GM19455 (cell line): Measurements from ENCODE around the gene TPRA1.

Source experiments
- ATAC-seq: cut with Tn5 transposase; IDR thresholded peaks from one replicate; pipeline ENCODE4 v1.9.1; 2021; ENCODE audit not compliant: unreplicated experiment

The TPRA1 gene

DNA sequence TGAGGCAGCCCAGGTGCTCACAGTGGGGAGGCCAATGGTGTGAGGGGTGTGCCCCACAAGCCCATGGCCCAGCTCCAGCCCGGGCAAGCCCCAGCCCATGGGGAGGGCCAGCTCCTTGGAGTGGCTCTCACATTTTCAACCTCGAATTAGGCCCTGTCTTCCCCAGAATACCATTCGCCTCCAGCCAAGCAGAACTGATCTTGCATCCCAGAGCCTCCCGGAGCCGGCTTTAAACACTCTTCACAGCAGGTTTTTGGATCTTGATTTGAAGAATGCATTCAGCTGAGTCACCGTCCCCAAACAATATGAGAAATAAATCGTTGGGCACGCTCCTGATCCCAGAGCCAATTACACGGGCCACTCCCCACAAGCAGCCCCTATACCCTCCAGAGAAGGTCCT lies 23.7 kb downstream of the TPRA1 start:
- no peak for ATAC-seq

DNA sequence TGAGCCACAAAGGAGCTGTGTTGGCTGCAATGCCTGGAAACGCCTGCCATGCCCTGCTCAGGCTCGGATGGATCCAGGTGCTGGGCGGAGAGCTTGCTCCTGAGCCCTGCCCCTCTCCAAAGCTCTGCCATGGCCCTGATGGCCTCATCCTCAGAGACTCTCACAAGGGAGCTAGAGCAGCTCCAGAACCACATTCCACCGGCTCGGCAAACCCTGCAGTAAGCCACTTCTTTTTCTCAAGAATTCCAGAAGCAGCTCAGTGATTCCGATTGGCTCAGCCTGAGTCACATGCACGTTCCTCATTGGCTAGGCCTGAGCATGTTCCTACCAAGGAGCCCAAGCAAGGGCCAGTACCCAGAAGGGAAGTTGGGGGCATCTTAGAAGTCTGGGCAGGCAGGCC lies 24.8 kb downstream of the TPRA1 start:
- ATAC-seq = no peak

DNA sequence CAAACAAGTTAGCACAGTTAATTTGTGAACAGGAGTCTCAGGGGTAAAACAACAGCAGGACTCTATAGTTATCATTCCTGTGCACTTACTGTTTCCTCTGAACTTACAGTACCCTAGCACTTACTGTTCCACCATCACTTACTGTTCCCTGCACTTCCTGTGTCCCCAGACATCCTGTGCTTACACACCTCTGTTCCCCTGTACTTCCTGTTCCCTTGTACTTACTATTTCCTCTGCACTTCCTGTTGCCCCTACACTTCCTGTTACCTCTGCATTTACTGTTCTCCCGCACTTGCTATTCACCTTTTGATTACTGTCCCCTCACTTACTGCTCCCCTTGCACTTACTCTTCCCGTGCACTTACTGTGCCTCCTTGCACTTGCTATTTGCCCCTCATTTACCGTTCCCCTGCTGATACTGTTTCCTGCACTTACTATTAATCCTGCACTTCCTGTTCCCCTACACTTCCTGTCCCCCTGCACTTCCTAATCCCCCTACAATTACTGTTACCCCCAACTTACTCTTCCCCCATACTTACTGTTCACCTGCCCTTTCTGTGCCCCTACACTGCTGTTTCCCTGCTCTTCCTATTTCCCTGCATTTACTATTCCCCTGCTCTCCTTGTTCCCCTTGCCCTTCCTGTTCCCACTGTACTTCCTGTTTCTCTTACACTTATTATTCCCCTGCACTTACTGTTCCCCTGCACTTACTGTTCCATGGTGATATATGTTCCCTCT lies 30.3 kb downstream of the TPRA1 start:
- ATAC-seq = no peak

DNA sequence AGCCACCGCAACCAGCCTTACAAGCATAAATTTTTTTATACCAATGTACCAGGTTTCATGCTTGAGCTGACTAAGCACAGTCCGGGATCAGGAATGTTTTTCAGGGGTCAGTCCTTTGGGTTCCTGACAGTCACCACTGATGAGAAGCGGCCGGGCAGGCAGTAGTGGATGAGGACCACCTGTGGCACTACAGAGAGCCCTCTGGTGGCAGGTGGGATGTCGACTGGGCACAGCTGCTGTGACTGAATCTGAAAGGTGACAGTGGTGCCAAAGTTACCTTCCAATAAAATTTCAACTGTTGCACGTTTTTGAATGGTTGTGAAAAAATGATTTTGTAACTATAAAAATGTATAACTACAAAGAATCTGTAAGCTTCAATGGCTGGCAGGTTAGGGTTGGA lies 34.0 kb downstream of the TPRA1 start:
- no peak for ATAC-seq

DNA sequence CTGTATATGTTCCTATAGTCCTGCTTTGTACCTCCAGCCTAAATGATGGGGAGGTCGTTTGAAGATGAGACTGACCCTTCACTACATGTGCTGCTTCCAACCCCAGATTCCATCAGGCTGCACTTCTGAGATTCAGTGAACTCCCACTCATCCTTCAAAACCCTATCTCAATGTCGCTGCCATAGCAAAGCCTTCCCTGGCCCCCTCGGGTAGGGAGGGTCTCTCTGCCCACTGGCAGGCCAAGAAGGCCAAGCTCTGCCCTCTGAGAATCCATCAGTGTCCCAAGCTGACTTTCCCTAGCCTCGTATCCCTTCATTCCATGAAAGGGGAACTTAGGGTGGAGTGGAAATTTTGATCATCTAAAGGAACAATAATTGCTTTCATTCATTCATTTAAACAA lies 35.4 kb downstream of the TPRA1 start:
- no peak for ATAC-seq

DNA sequence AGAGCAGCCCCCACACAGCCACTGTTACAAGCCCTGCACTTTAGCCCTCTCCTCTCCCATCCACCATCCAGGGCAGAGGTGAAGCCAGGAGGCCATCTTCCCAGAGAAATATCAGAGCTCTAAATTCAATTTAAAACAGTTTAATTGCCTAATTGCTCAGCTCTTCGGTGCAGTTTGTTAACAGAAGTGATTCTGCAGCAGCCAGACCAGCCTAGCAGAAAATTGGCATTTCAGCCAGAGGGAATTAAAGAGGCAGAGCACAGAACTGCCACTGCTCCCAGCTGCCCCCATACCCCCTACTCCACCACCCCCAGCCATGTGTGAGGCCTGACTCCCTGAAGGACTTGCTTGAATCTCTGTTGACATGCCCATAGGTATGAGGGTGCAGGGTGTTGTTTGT lies 38.5 kb downstream of the TPRA1 start:
- no peak for ATAC-seq

DNA sequence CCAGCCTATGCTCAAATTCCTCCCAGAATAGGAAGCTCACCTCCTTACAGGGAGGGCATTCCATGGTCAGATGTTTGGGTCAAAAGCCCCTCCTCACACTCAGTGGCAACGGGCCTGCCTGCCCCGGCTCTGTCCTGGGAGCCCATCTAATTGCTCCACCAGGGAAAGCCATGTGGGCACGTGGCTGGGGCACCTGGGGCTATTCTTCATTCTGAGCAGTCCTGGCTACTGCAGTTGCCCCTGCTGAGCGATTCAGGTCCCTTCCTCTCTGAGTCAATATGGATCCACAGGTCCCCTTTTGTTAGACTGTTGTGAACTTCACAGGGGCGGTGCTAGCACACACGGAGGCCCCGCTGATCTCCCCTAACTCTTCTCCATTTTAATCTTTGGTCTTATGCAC lies 39.4 kb downstream of the TPRA1 start:
- no peak for ATAC-seq

DNA sequence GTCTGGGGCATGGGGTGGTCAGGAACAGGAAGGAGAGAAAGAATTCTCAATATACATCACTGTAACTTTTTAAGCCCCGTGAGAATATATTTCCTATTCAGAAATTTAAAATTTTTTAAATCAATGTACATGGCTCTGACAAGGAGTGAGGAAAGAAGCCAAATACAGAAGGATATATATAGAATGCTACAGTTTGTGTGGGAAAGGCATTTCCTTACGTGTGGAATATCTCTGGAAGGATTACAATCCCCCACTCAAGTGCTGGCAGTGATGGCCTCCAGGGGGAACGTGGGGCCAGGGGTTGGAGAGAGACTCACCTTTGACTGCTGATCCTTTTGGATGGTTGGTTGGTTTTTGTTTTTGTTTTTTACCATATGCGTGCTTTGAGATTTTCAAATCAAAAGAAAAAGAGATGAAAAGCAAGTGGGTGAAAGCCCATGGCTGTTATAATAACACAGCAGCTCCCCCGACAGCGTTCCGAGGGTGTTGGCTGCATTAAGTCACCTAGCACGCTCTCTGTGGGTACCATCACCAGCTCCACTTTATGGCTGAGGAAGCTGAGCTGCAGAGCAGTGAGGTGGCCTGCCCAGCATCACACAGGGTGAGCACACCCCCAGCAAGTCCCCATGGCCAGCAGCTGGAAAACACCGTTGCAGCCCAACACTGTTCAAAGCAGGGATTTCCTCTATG lies 39.9 kb downstream of the TPRA1 start:
- ATAC-seq = no peak

DNA sequence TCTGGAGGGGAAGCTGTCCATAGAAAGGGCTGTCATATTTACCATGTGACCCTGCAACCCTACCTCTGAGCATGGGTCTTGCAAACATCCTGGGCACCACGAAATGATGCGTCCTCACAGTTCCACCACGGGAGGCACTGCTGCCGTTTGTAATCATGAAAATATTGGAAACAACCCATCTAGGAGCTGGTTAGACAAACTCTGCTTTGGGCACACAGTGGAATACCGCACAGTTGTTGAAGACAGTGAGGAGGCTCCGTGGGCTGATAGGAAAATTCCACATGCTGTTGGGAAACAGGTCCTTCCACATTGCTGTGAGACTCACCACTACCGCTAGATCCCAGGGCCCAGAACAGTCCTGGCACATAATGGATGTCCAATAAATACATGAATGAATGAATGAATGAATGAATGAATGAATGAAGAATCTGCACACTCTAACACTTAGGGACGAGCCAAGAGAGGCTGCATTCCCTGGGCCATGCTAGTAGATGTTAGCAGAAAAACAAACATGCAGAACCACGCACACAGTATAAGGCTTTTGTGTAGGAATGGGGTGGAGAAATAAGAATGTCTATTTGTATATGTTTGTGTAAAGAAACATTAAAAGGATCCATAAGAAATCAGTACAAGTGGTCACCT lies 40.6 kb downstream of the TPRA1 start:
- ATAC-seq = no peak

DNA sequence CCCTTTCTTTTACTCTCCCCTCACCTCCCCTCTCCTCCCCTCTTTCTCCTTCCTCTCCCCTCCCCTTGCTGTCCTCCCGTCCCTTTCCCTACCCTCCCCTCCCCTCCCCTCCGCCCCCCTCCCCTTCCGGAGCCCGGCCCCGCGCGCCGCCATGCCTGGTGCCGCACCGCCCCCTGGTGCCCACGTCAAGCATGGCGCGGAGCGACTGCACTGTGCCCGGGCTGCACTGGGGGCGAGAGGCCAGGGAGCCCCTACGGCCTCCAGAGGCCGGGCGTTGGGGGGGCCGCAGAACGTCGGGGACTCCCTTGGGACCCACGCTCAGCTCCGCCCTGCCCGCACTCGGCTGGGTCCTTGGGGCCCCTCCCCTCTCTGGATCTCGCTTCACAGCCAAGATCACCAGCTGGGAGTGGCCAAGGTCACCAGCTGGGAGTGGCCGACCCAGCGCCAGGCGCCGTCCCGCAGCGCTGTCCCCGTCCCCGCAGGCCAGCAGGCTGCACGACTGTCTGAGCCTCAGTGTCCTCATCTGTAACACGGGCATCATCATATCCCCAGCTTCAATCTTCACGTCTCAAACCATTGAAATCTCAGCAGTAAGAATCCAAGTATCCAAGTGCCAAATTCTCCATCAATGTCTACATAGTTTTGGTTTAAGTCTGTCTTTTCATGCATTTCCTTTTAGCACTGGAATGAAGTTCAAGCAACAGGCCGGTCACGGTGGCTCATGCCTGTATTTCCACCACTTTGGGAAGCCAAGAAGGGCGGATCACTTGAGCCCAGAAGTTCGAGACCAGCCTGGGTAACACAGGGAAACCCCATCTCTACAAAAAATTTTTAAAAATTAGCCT lies 42.5 kb downstream of the TPRA1 start:
- ATAC-seq = peak; percentile 64

DNA sequence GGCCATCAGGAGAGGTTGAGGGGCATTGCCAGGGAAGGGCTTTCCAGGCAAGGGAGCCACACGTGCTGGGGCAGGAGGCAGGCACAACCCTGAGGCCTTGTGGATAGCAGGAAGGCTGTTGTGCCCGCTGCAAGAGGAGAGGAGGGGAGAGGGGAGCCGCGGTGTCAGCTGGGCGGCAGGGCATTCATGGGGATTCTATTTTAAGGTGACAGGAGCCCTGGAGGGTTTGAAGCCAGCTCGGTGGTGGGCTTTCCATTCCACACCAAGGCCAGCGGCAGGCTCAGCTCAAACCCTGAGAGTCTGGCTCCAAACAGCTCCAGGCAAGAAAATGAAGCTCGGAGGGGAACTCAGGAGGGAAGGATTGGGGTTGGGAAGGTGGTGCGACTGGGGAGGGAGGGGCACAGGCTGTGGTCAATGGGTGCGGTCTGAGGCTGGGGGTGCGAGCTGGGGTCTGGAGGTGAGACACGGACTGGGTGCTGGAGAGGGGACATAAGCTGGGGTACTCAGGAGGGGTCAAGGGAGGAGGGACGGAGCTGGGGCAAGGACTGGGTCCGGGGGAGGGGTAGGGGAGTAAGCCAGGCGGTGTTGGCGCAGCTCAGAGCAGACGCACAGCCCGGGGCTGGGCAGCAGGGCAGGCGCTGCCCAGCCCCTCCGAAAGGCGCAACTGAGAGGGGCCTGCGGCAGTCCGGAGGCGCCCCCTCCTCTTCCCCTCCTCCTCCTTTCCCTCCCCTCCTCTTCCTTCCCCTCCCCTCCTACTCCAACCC lies 43.4 kb downstream of the TPRA1 start:
- no peak for ATAC-seq

DNA sequence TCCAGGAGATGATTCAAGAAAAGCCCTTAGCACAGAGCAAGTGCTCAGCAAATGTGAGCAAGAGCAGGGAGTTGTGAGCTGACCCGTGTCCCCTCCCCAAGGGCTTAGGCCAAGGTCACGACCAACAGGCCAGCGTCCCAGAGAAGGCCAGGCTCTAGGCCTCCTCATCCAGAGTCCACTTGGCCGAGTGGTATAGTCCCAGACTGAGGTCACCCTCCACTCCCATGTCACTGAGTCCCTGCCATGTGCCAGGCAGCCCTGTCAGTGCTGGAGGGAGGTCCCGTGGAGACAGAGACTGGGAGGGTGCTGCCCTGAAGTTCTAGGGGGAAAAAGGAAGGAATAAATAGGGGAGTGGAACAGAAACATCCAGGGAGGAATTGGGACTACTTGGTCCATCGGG lies 44.0 kb downstream of the TPRA1 start:
- no peak for ATAC-seq

DNA sequence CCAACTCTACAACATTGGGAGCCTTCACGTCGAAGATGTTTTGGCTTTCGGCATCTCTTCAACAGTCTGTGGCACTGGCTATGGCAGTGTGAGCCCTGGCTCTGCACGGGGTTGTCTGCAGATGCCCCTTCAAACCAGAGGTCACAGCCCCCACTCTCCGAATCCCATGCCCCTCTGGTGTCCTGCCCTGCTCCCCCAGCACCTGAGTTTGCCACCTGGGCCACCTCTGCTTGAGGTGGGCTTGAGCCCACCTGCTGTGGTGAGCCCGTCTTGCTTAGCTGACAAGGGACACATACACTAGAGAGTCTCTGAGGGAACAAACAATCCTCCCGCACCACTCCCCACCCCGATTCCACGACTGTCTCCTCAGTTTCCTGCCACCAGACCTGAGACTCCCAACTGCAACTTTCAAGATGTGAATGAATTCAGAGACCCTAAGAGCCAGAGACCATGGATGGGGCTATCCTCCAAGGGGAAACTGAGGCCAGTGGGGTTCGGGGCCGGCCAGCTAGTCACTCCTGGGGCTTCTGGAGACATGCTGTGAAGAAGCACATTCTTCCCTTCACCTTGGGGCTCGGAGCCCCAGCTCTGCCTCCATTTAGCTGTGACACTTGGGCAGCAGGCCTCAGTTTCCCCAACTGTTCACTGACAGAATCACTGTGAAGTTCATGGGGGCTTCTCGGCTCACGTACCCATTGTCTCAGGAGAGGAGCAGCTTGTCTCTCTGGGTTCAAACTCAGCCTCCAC lies 44.6 kb downstream of the TPRA1 start:
- no peak for ATAC-seq

DNA sequence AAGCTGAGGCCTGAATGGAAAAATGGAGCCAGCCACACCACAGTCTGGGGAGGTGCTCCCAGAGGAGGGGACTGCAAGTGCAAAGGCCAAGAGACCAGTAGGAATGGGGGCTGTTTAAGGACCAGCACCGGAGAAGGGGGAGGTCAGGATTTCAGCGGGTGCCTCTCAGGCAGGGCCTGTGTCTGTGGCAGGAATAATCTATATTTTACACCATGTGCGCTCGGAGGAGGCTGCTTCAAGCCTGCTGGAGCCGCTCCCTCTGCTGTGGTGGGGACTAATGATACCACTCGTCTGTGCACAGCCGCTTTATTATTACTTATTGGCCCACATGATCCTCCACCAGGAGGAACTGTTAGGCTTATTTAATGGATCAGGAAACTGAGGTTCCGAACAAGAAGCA lies 45.3 kb downstream of the TPRA1 start:
- ATAC-seq = no peak

DNA sequence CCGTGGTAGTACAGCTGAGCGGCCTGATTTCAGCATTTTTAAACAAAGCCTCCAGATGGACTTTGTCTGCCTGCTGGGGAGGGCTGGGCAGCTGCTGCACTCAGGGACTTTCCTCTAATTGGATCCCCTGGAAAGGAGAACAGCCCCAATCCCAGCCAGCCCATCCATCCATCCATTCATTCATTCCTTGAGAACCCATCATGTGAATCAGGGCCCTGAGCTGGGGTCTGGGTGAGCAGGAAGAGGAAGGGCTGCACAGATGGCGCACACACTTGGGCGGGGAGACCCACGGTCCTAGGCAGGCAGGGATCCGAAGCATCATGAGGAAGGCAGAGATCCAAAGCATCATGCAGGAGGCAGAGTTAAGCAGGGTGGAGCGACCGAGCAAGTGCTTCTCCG lies 45.7 kb downstream of the TPRA1 start:
- no peak for ATAC-seq

DNA sequence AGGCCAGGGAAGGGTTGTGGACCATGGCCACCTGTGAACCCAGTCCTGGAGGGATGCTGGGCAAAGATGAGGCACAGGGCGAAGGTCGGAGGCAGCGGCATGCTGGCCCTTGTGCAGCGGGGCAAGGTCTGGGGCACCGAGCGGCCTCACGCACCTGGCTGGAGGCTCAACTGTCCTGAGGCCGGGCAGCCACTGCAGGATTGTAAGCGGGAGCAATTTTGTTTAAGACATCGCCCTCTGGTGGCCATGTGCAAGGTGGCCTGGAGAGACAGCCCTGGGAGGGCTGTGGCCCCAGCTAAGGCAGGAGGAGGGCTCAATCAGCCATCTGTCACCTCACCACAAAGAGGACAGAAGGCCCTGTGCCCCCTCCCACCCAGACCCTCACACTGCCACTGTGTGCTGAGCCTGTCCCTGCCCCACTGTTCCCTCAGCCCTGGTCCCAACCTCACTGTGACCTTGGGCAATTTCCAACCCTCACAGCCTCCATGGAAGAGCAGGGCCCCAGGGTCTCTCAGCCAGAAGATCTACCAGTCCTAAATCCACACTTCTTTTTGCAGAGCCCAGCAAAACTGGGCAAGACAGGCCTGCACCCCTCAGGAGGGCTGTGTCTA lies 46.2 kb downstream of the TPRA1 start:
- peak; percentile 56 for ATAC-seq

DNA sequence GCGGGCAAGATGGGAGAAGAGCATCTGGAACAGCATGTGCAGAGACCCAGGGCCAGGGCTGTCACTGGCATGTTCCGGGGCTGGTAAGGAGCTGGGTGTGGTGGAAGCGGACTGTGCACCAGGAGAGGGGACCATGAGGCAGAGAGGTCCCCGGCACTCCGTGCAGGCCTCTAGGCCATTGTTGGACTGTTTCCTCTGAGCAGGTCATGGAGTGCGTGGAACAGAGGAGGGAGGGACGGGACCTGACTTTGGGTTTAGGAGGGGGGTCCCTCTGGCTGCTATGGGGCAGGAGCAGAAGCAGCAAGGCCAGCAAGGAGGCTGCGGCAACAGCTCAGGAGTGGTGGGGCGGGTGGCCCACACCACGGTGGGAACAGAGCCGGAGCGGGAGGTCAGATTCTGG lies 47.1 kb downstream of the TPRA1 start:
- ATAC-seq = no peak

DNA sequence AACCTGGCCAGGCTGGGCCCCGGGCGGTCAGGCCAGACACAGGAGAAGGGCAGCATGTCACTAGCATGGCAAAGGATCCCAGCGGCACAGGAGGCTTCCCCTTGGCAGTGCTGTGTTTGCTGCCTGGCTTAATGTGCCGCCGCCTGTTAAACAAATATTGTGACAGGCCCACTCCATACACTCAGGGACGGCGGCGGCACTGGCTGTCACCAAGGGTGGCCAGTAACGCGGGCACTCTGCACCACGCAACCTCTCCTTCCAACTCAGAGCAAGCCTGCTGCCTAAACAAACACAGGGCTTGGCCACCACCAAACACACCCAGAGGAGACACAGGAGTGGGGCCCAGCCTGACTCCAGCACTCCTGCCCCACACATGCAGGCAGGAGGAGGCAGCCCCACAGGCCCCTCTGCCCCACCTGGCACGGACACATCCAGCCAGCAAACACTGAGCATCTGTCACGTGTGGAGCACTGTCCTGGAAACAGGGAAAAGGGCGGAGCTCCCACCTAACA lies 48.0 kb downstream of the TPRA1 start:
- ATAC-seq = no peak

DNA sequence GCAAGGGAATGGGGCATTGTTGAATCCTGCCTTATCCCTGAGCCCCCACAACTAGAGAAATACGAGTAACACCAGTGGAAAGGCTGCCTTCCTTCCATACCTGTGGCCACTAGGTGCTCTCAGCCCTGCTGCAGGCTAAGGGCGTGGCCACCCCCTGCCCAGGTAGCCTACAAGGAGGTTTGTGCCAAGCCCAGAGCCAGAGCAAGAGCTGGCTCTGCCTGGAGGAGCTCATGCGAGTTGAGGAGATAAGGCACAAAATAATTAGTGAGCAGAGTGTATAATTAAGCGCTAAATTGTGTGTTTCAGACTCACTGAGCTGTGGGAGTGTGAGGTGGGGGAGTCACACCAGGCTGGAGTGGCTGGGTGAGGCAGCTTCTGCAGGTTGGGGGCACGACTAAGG lies 49.2 kb downstream of the TPRA1 start:
- no peak for ATAC-seq
